ENCODE measurements around the gene EGF.
"Not testable (repeated sequence)": the region's sequence is repeated elsewhere in the genome, so short reads cannot be mapped to it uniquely, and the experiment has no call there.

EGF gene

DNA sequence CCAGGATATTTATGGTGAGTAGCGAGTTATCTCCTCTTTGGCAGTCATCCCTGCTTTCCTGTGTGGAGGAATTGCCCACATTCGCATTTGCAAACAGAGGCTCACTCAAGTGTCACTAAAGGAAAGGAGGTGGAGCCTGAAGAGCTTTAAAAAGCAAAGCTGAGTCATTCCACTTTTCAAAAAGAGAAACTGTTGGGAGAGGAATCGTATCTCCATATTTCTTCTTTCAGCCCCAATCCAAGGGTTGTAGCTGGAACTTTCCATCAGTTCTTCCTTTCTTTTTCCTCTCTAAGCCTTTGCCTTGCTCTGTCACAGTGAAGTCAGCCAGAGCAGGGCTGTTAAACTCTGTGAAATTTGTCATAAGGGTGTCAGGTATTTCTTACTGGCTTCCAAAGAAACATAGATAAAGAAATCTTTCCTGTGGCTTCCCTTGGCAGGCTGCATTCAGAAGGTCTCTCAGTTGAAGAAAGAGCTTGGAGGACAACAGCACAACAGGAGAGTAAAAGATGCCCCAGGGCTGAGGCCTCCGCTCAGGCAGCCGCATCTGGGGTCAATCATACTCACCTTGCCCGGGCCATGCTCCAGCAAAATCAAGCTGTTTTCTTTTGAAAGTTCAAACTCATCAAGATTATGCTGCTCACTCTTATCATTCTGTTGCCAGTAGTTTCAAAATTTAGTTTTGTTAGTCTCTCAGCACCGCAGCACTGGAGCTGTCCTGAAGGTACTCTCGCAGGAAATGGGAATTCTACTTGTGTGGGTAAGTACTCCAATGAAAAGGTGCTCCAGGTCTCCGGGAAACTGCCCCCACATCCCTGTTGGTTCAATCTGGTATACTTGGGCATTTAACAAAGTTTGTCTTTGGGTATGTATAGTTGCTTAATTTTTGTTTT lies at the start of gene EGF:
EGF (plus strand) TSS at position 178 of the 890 bp plus-strand sequence; CDS start at position 631, 453 bp downstream.
- no peak for DNase-seq (ENCODE audit: low read depth in 3 of 3, low spot score in 1 of 3)

DNA sequence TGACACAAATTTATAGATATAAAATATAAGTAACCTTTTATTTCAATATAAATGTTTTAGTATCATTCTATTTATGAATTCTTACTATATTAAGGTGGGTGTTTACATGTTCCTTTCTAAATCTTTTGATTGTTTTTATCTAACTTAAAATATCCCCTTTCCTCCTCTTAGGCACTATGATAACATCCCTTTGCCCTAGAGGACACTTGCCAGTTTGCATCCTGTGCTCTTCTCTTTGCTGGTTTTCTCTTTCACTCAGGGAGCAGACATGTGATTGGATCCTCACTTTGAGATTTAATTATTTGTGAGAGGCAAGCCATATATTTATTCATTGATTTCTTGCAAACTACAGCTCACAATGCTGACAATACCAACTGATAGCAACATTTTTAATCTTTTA lies 48.5 kb upstream of the EGF start:
- no peak for DNase-seq (ENCODE audit: low read depth in 3 of 3, low spot score in 1 of 3)

DNA sequence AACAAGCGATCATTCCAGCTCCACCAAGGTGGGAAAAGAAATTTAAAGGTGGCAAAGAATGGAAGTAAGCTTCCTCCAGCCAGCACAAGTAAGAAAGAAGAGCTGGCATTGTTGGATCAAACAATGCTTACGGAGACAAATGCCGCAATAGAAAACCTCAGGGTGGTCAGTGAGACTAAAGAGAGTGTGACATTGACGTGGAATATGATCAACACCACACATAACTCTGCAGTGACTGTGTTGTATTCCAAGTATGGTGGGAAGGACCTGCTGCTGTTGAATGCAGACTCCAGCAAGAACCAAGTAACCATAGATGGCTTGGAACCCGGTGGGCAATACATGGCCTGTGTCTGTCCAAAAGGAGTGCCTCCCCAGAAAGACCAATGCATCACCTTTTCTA lies 42.6 kb upstream of the EGF start:
- no peak for DNase-seq (ENCODE audit: low read depth in 3 of 3, low spot score in 1 of 3)

DNA sequence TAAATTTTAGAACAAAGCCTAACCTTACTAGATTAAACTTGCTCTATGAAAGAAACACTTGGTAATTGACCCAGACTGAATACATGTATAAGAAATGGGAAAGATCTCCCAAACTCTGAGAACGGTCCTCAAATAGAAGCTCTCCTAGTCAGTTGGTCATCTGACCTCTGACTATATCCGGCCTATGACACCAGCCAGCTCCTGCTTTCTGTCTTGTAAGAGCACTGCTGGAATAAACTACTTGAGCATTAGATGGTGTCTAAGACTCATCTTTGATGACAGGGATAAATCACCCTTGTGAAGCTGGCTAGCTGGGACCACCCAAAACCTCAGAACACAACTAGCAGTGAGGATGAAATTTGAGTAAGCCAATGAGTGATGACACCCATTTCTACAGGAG lies 40.6 kb upstream of the EGF start:
- DNase-seq (ENCODE audit: low read depth in 3 of 3, low spot score in 1 of 3): no peak

DNA sequence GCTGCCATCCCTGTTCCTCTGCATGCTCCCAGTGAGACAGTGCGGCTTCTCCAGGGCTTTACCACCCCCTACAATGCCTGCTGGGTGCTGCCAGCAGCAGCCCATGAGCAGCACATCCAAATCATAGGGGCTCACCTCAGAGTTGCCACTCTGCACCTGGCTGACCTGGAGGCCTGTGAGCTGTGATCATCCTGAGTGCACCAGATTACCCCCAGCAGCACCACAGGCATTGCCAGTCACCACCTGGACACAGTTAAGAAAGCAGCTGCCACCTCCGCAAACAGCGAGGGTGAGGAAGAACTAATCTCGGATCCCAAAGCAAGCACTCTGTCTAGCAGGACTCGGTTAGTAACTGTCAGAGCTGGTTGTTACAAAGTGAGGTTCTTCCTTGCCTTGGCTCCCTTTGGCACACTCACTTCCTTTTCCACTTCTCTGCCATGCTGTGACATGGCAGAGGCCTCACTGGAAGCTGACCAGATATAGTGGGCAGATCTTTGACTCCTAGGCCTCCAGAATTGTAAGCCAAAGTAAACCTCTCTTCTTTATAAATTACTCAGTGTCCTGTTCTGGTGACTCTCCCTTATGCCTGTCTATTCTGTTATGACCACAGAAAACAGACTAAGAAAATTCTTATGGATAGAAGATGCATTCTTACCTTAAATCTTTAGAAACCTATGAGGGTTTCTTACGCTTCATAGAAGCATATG lies 39.6 kb upstream of the EGF start:
- no peak for DNase-seq (ENCODE audit: low read depth in 3 of 3, low spot score in 1 of 3)

DNA sequence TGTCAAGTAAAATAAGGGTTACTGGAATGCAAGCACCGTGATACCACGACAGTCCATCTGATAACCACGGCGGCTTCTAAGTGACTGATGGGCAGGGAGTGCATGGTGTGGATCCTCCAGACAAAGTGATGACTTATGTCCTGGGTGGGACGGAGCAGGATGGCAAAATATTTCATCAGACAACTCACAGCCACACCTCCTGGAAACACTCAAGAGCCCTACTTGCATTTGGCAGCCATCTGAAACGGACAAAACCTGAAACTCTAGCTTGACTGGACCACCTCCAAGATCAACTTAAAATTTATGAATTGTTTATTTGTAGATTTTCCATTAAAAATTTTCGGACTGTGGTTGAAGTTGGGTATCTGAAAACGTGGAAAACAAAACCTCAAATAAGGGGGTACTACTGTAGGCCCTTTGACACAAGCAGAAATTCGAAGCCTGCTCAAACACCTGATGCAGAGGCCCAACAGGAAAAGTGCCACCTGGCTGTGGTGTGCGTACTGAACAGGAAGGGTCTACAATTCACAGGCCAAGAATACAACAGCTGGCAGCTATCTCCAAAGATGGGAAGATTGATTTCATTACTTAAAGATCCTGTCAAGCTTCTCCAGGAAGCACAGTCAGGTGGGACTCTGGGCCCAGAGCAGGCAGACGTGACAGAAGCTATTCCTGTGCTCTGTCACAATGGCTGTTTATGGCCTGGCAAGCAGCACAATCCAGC lies 38.7 kb upstream of the EGF start:
- no peak for DNase-seq (ENCODE audit: low read depth in 3 of 3, low spot score in 1 of 3)

DNA sequence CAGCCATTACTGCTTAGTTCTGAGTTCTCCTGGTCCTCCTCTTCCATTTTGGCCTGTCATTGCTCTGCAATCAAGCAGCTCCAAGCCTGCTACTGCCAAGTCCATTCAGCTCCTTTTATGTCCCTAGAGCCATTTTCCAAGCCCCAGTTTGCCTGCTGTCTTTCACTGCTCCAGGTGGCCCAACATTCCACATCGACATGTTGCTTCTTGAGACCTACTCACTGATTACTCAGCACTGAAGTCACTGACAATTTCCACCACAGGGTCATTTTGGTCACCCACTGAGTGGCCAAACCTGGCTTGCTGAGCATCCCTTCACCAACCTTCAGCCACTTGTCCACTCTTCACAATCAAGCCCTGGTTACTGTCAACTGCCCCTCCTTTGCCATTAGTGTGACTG lies 37.6 kb upstream of the EGF start:
- DNase-seq (ENCODE audit: low read depth in 3 of 3, low spot score in 1 of 3): no peak

DNA sequence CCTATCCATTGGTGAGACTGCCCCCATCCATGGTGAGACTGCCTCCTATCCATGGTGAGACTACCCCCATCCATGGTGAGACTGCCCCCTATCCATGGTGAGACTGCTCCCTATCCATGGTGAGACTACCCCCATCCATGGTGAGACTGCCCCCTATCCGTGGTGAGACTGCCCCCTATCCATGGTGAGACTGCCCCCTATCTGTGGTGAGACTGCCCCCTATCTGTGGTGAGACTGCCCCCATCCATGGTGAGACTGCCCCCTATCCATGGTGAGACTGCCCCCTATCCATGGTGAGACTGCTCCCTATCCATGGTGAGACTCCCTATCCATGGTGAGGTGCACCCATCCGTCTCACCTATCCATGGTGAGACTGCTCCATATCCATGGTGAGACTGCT lies 37.1 kb upstream of the EGF start:
- DNase-seq (ENCODE audit: low read depth in 3 of 3, low spot score in 1 of 3): not testable (repeated sequence)

DNA sequence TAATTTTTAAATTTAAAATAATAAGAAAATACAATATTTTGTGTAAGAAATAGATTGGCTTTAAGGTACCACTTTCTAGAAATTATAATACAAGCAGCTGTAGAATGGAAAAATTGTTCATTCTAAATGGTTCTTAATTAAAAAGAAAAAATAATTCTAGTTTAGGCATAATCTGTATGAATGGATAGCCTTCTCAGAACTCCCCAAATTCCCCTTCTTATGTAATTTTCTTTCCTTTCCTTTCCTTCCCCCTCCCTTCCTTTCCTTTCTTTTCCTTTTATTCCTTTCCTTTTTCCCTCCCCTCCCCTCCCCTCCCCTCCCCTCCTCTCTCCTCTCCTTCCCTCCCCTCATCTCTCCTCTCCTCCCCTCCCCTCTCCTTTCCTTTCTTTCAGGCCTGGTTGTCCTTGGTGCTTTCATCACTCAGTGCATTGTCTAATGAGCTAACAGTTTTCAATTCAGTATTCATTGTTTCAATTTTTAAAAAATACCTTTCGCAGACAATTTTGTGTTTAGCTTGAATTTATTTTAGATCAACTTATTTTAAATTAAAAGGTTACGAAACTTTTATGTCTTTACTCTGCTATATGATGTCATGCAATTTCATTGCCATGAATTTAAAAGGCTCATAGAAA lies 35.9 kb upstream of the EGF start:
- DNase-seq (ENCODE audit: low read depth in 3 of 3, low spot score in 1 of 3): no peak

DNA sequence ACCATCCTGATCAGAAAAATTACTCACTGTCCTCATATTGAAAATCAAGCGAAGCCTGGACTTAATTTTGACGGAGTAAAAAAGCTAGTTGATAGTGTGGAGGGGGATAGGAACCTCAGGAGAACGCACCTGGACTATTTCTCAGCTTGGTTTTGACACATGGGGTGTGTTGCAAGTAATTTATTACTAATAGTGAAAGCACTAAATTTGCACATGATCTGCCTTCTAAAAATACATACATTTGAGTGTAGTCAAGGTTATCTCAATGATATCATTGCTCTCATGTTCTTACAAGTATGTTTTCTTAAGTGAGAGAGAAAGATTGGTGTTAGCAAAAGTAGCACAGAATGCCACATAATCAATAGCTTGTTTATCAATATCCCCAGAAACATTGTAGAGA lies 35.3 kb upstream of the EGF start:
- no peak for DNase-seq (ENCODE audit: low read depth in 3 of 3, low spot score in 1 of 3)

DNA sequence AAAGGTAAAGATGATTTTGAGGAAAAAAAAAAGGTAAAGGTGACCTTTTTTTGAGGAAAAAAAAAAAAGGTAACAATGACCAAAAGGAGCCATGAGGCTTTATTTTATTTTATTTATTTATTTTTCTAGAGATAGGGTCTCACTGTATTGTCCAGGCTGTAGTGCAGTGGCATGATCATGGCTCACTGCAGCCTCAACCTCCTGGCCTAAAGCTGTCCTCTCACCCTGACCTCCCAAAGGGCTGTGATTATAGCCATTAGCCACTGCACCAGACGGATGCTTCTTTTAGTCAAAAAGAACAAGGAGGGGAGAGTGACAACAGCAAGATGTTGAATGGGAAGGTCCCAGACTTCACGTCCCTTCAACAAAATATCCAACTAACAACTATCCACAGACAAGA lies 34.3 kb upstream of the EGF start:
- no peak for DNase-seq (ENCODE audit: low read depth in 3 of 3, low spot score in 1 of 3)

DNA sequence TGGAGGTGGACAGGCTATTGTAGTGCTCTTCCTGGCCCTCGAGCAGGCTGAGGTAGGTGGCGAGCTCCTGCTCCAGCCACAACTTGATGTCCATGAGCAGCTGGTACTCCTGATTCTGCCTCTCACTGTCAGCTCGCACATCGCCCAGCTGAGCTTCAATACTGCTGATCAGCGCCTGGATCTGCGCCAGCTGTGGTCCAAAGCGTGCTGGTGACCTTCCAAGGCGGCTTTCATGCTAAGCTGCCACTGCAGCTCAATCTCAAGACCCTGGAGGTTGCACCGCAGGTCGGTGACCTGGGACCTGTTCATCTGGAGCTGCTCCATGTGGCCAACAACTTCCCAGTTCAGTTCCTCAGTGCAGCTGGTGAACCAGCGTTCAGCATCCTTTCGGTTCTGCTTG lies 33.6 kb upstream of the EGF start:
- DNase-seq (ENCODE audit: low read depth in 3 of 3, low spot score in 1 of 3): no peak

DNA sequence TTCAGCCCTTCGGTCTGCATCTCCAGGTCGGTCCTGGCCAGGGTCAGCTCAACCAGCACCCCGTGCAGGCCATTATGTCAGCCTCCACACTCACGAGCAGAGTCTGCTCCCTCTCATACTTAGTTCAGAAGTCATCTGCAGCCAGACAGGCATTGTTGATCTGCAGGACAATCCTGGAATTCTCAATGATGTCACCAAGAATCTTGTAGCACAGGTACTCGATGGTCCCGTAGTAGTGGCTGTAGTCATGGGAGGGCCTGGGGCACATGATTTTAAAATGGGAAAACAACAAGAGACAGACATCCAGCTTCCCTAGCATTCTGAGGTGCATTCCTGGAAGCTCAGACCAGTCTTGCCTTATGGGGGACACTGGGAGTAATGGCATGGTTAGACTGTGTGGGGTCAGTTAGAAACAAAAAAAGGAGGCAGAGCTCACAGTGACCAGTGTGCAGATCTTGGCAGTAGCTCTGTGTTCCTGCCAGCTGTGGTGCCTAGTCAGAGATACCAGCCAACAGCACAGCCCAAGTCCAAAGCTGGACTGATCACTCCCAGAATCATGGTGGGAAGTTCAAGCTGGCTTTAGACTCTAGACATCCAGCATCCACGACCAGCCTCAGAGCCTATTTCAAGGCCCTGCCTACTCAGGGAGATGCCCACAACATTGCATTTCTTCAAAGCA lies 32.9 kb upstream of the EGF start:
- no peak for DNase-seq (ENCODE audit: low read depth in 3 of 3, low spot score in 1 of 3)

DNA sequence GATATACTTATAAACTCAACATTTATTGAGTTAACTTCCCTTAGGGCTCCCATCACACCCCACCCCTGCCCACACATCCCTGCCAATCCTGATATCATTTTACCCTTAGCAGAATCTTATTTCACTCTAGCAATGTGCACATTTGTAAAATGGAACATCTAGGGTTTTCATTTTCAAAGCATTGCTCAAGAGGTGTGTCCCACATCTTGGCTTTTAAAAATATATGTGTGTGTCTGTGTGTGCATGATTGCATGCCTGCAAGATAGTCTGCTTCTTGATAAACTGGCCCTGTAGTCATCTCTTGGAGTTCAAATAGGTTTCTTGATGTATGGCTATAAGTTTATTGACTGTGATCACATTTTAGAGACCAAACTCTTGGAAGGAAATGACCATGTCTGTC lies 26.4 kb upstream of the EGF start:
- no peak for DNase-seq (ENCODE audit: low read depth in 3 of 3, low spot score in 1 of 3)

DNA sequence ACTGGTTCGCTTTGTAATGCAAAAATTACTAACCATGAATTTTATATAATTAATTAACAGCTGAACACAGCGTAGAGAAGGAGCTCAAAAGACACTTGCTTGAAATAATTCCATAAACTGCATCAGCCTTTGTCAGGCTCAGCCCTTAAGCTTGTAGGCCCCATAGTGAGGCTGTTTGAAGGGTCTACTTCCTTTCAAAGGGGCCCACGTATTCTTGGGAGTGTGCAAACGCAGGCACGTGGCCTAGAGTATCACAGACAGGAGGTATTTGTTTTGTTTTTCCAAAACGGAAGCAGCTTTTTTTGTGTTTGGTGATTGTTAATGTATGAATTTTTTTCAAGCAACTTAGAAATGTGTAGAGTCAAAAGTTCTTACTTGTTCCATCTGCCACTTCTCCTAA lies 25.6 kb upstream of the EGF start:
- DNase-seq (ENCODE audit: low read depth in 3 of 3, low spot score in 1 of 3): no peak

DNA sequence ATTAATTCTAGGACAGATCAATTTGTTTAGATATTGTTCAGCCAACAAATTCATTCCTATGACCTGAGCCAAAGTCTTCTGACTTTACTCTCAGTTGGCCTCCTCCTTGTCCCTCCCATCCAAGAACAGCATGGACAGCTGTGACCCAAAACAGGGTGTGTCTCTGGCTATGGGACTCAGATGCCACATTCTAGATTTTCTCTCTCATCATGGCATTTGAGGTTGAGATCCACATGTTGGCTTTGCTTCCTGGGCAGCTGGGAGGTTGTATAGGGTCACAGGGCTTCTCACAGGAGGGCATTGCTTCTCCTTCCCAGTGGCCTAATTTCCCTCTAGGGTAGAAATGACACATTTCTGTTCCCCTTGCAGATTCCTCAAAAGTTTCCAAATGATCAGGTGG lies 22.6 kb upstream of the EGF start:
- no peak for DNase-seq (ENCODE audit: low read depth in 3 of 3, low spot score in 1 of 3)

DNA sequence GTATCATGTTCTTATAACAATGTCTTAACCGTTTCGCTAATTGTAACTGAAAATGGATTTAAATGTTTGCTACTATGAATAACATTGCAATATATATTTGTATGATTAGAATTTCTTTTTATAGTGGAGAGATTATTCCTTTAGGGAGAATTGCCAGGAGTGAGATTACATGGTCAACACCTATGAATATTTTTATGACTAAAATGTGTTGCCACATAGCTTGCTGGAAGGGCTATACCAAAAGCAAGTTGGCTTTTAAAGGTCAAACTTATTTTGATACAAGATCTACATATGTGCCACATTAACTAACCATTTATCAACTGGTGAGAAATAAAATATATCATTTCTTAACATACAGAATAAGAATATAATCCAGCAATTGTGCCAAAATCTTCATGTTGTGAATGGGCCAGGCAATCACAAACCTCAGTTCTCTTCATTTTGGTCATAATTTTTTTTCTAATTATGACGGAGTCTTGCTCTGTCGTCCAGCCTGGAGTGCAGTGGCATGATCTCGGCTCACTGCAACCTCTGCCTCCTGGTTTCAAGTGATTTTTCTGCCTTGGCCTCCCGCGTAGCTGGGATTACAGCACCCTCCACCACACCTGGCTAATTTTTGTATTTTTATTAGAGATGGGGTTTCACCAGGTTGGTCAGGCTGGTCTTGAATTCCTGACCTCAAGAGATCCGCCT lies 10.0 kb upstream of the EGF start:
- no peak for DNase-seq (ENCODE audit: low read depth in 3 of 3, low spot score in 1 of 3)

DNA sequence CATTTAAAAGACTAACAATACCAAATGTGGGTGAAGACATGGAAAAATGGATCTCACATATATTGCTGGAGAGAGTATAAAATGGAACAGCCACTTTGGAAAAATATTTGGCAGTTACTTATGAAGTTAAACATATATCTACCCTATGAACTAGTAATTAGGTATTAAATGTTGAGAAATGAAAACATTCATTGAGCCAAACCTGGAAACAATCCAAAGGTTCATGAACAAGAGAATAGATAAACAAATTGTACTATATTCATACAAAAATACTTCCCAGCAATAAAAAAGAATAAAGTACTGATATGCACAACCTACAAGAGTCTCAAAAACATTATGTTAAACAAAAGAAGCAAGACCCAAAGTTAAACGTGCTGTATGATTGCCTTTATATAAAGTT lies 4.0 kb upstream of the EGF start:
- no peak for DNase-seq (ENCODE audit: low read depth in 3 of 3, low spot score in 1 of 3)

DNA sequence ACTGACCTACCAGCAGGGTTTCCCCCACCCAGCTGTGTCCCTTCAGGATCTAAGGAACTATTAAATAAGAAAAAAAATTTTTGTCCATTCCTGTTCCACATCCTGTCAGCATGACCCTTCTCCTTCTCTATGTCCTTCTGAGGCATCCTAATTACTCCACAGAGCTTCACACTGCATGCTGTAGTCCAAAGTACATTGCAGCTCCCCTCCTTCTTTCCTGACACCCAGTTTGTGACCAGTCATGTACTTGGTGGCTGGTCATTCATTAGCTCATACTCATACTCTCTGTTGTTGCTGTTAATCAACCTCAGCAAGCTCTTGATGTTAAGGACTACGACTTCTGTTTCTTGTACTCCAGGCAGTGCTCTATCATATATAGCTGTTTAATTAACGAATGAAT lies 2.4 kb upstream of the EGF start:
- no peak for DNase-seq (ENCODE audit: low read depth in 3 of 3, low spot score in 1 of 3)

DNA sequence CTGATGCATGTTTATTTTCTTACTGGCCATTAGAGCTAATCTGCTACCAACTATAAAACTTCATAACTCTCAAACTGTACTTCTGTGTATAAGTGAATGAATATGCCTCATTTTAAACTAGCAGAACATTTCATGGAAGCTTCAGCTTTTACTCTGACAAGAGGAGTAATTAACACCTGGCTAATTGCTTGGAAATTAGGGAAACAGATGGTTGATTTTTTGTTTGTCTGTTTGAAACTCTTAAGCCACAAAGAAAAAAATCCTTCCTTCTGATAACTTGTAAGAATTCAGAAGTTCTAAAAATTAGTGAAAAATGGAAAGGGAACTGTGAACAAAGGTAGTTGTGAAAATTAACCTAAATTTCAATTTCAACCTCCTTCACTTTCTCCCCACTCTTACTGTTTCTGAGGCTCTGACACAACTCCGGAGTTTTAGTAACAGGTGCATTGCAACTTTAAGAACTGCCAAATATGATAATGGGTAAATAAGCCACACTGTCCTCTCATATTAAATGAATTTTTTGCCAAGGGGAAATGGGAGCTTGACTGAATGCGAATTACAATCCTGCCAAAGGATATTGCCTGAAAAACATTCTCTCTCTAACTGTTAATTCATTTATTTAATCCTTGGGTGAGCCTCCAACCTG lies 1.0 kb downstream of the EGF start:
- no peak for DNase-seq (ENCODE audit: low read depth in 3 of 3, low spot score in 1 of 3)

Data from stimulated activated CD4-positive, alpha-beta T cell treated with anti-CD3 and anti-CD28 coated beads, TNF-alpha, amount 100 ng/mL, for 1 hour (primary cell).